Keratinocyte (primary cell): Measurements from ENCODE around the gene DOCK1. TPM values are rescaled to one million over a fixed set of nuclear protein-coding genes. Genes with fewer than 3 reads are reported as not detected.
"Not testable (repeated sequence)": the region's sequence is repeated elsewhere in the genome, so short reads cannot be mapped to it uniquely, and the experiment has no call there.

ENCODE experiments used
- DNase-seq: peaks from one replicate; pipeline ENCODE4 v3.0.0-alpha.2; 2011; ENCODE audit warnings: low read depth, missing footprints, low spot score
- FAIRE-seq: peaks from 2 replicates; lab custom pipeline; 2011; peaks lifted over from hg19 to GRCh38; lab: Jason Lieb, UNC
- H2AFZ ChIP-seq: 2 replicates; pipeline ENCODE4 v1.6.0; 2012; ENCODE audit warnings: low read length, control low read depth, inconsistent platforms; ENCODE audit not compliant: control insufficient read depth
- H3K27ac ChIP-seq: 2 replicates; pipeline ENCODE4 v1.5.1; 2011; ENCODE audit warnings: low read length; ENCODE audit not compliant: control insufficient read depth, insufficient read depth
- H3K27me3 ChIP-seq: 3 replicates; pipeline ENCODE4 v1.6.0; 2011; ENCODE audit warnings: low read length; ENCODE audit not compliant: control insufficient read depth, insufficient read depth; ENCODE audit errors: extremely low read depth
- H3K36me3 ChIP-seq, 2 experiments: 2 replicates in 1 of 2; 3 replicates in 1 of 2; pipeline ENCODE4 v1.5.1; 2011; ENCODE audit warnings: low read length in 2 of 2, mild to moderate bottlenecking in 1 of 2; ENCODE audit not compliant: control insufficient read depth in 2 of 2, insufficient read depth in 2 of 2; ENCODE audit errors: extremely low read depth in 1 of 2
- H3K4me1 ChIP-seq: 3 replicates; pipeline ENCODE4 v1.5.1; 2011; ENCODE audit warnings: low read length; ENCODE audit not compliant: control insufficient read depth, insufficient read depth; ENCODE audit errors: extremely low read depth
- H3K4me2 ChIP-seq: 3 replicates; pipeline ENCODE4 v1.6.0; 2011; ENCODE audit warnings: low read depth, low read length; ENCODE audit not compliant: control insufficient read depth, insufficient read depth; ENCODE audit errors: extremely low read depth
- H3K4me3 ChIP-seq, 3 experiments: fragments of 200-600 bp in 1 of 3; sonication (generic) in 1 of 3; 2 replicates in 2 of 3; 3 replicates in 1 of 3; pipeline ENCODE4 v1.5.1; 2011 to 2016; ENCODE audit warnings: low read length in 3 of 3, mild to moderate bottlenecking in 3 of 3, control low read depth in 2 of 3, inconsistent platforms in 1 of 3, low read depth in 1 of 3, mixed read lengths in 1 of 3, mixed run types in 1 of 3, moderate library complexity in 1 of 3; ENCODE audit not compliant: control insufficient read depth in 2 of 3, insufficient read depth in 2 of 3; ENCODE audit errors: extremely low read depth in 1 of 3
- H3K79me2 ChIP-seq: 2 replicates; pipeline ENCODE4 v1.6.0; 2012; ENCODE audit warnings: low read length; ENCODE audit not compliant: control insufficient read depth, insufficient read depth
- H3K9ac ChIP-seq: 3 replicates; pipeline ENCODE4 v1.6.0; 2011; ENCODE audit warnings: low read length; ENCODE audit not compliant: control insufficient read depth, insufficient read depth; ENCODE audit errors: extremely low read depth
- H3K9me1 ChIP-seq: 3 replicates; pipeline ENCODE4 v1.6.0; 2011; ENCODE audit warnings: low read length; ENCODE audit not compliant: control insufficient read depth, insufficient read depth; ENCODE audit errors: extremely low read depth
- H3K9me3 ChIP-seq: 2 replicates; pipeline ENCODE4 v1.5.1; 2012; ENCODE audit warnings: low read depth, low read length; ENCODE audit not compliant: control insufficient read depth
- H4K20me1 ChIP-seq: 3 replicates; pipeline ENCODE4 v1.6.0; 2011; ENCODE audit warnings: low read length; ENCODE audit not compliant: control insufficient read depth, insufficient read depth; ENCODE audit errors: extremely low read depth
- EZH2 ChIP-seq: IDR thresholded peaks from one replicate; pipeline ENCODE4 v1.6.1; 2012; ENCODE audit warnings: inconsistent platforms, mild to moderate bottlenecking, low read length, moderate library complexity
- dilution Hi-C: fragments of 300-500 bp; cut with MboI; formaldehyde crosslinking; loops from one replicate; pipeline ENCODE4 v1.7.0; 2020; ENCODE audit warnings: low sequenced_read_pairs; ENCODE audit not compliant: extremely low pct_ligation_motif_present
- polyA plus RNA-seq, 5 experiments: library from polyadenylated mRNA; depleted of rRNA in 3 of 5; stranded (reverse) in 3 of 5; stranded (forward) in 1 of 5; unstranded in 1 of 5; fragments of >200 nt; gene quantifications; 1 replicate in 1 of 5; 2 replicates in 3 of 5; 3 replicates in 1 of 5; pipeline versions ENCODE4 v1.2.1 to v1.2.3, GENCODE V29; 2011 to 2012; ENCODE audit warnings: missing spikeins in 2 of 5, low read depth in 1 of 5, low replicate concordance in 1 of 5
- TF ChIP-seq, protein P1 (sequence below), 3 experiments: IDR thresholded peaks in 1 of 3; conservative IDR thresholded peaks in 1 of 3; optimal IDR thresholded peaks in 1 of 3; 2 replicates in 2 of 3; 3 replicates in 1 of 3; pipeline versions ENCODE3 to v1.5.1; 2011; ENCODE audit warnings: low read length in 3 of 3, mild to moderate bottlenecking in 3 of 3, moderate library complexity in 2 of 3, control low read depth in 1 of 3, inconsistent platforms in 1 of 3; ENCODE audit not compliant: insufficient read depth in 2 of 3; ENCODE audit errors: extremely low read depth in 1 of 3

DOCK1 gene
- polyA plus RNA-seq, 1 donor (not counting 4 experiments of a cell fraction or from before 2014, with no cell fraction given): 15.7 TPM

DNA sequence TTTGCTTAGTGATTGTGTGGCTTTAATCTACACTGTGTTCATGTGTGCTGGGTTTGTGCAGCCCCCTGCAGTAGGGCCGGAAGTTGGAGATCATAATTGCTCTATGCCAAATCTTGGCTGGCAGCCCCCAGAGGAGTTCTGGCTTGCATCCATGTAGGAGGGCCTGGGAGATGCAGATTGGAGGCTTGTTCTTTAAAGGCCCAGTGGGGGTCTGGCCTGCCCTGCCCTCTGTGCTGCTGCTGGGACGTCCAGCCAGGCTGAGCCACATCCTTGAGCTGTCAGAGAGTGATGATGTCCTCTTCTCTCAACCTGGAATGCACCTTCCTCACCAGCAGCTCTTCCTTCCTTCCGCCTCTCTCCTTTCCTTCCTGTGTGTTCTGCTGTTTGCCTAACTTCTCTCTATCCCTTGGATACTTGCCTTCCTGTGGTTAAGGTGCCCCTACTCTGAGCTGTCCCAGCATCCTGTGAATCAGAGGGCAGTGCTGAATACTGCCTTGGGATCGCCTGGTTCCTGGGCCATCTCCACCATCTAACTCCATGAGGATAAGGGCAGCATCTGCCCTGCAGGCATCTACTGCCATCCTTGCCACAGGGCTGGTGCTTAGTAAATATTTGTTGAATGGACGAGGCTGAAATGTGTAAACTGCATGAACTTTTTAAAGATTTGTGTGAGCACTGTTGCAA, 30.2 kb downstream of the DOCK1 start:
- H3K4me3 ChIP-seq: no peak overlapping the region
- peaks cover 8% of the 10 kb centered on the region for H4K20me1 ChIP-seq
- no peak overlapping the region for H2AFZ ChIP-seq
- H3K4me2 ChIP-seq: no peak overlapping the region
- H3K79me2 ChIP-seq: peaks cover 84% of the 10 kb centered on the region
- FAIRE-seq: no peak
- H3K9me3 ChIP-seq: no peaks in the 10 kb centered on the region
- peaks cover 18% of the 10 kb centered on the region for H3K4me1 ChIP-seq
- H3K36me3 ChIP-seq: peaks cover 3 to 6% of the 10 kb centered on the region in 2 experiments
- TF ChIP-seq, protein P1, sequence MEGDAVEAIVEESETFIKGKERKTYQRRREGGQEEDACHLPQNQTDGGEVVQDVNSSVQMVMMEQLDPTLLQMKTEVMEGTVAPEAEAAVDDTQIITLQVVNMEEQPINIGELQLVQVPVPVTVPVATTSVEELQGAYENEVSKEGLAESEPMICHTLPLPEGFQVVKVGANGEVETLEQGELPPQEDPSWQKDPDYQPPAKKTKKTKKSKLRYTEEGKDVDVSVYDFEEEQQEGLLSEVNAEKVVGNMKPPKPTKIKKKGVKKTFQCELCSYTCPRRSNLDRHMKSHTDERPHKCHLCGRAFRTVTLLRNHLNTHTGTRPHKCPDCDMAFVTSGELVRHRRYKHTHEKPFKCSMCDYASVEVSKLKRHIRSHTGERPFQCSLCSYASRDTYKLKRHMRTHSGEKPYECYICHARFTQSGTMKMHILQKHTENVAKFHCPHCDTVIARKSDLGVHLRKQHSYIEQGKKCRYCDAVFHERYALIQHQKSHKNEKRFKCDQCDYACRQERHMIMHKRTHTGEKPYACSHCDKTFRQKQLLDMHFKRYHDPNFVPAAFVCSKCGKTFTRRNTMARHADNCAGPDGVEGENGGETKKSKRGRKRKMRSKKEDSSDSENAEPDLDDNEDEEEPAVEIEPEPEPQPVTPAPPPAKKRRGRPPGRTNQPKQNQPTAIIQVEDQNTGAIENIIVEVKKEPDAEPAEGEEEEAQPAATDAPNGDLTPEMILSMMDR (optimal IDR thresholded peaks at IDR 0.05 in 1 of 3, IDR thresholded peaks at IDR 0.05 in 1 of 3, conservative IDR thresholded peaks at IDR 0.05 in 1 of 3; ENCODE audit: extremely low read depth in 1 of 3, insufficient read depth in 2 of 3, low read length in 3 of 3): no peak
- no peak for TF ChIP-seq EZH2
- no peak overlapping the region for H3K9ac ChIP-seq
- dilution Hi-C loops: no loop called here
- no peak for DNase-seq
- H3K27ac ChIP-seq: no peak overlapping the region
- H3K9me1 ChIP-seq: peaks cover 7% of the 10 kb centered on the region
- H3K27me3 ChIP-seq: no peaks in the 10 kb centered on the region

DNA sequence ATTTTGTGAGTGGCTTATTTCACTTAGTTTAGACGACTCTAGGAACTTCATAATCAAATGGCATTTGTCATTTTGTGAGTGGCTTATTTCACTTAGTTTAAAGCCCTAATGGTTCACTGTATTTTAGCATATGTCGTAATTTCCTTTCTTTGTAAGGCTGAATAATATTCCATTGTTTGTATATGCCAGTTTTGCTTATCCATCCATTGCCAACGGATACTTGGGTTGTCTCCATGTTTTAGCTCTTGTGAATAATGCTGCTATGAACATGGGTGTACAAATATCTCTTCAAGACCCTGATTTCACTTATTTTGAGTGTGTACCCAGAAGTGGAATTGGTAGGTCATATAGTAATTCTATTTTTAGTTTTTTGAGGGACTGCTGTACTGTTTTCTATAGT, 31.8 kb downstream of the DOCK1 start:
- dilution Hi-C loops: no loop called here

DNA sequence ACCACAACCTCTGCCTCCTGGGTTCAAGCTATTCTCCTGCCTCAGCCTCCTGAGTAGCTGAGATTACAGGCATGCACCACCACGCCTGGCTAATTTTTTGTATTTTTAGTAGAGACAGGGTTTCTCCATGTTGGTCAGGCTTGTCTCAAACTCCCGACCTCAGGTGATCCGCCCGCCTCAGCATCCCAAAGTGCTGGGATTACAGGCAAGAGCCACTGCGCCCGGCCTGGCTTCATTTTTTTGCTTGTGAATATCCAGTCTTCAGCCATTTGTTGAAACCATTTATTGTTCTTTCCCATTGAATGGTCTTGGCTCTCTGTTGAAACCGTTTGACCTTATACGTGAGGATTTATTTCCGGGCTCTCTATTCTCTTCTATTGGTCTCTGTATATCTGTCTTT, 32.9 kb downstream of the DOCK1 start:
- DNase-seq, H3K4me2 ChIP-seq, H3K27me3 ChIP-seq, H3K9ac ChIP-seq, H3K9me3 ChIP-seq, H3K4me1 ChIP-seq, H3K9me1 ChIP-seq, H3K36me3 ChIP-seq, H4K20me1 ChIP-seq, dilution Hi-C loops, FAIRE-seq, H3K4me3 ChIP-seq, H2AFZ ChIP-seq, H3K27ac ChIP-seq: not testable (repeated sequence)
- H3K79me2 ChIP-seq: peaks cover 79% of the 10 kb centered on the region

More for the DNA sequence above, 31.8 kb downstream of the DOCK1 start:
- Histone ChIP-seq H3K4me2 (no peak overlapping the region), H3K36me3 (peaks cover 3 to 6% of the 10 kb centered on the region in 2 experiments), H3K9me3 (no peaks in the 10 kb centered on the region), H3K4me3 (no peak overlapping the region), H3K4me1 (peaks cover 9% of the 10 kb centered on the region), H3K27me3 (no peaks in the 10 kb centered on the region), H3K79me2 (peaks cover 80% of the 10 kb centered on the region), H3K27ac (no peak overlapping the region), H2AFZ (no peak overlapping the region), H4K20me1 (peaks cover 8% of the 10 kb centered on the region), H3K9me1 (no peaks in the 10 kb centered on the region), H3K9ac (no peak overlapping the region)
- TF ChIP-seq EZH2: no peak
- TF ChIP-seq, protein P1 (optimal IDR thresholded peaks at IDR 0.05 in 1 of 3, IDR thresholded peaks at IDR 0.05 in 1 of 3, conservative IDR thresholded peaks at IDR 0.05 in 1 of 3; ENCODE audit: extremely low read depth in 1 of 3, insufficient read depth in 2 of 3, low read length in 3 of 3): no peak
- no peak for FAIRE-seq
- DNase-seq: no peak
